Measurements from ENCODE around the gene ACTR3C. TPM values are rescaled to one million over a fixed set of nuclear protein-coding genes. Genes with fewer than 3 reads are reported as not detected.

The ACTR3C gene
- total and polyA plus RNA-seq, 2 of the 13 experiments (the other 11 are each of a cell fraction or from before 2014, with no cell fraction given): 3.8 to 7.5 TPM

GRCh38 chr7:150368884-150369747 is 45.8 kb upstream of the ACTR3C start (continued):
- TF ChIP-seq ZNF598 (CRISPR knock-in tag; IDR thresholded peaks at IDR 0.05; ENCODE audit: borderline replicate concordance) (no peak), CHD4 (IDR thresholded peaks at IDR 0.05; ENCODE audit: borderline replicate concordance, low read length) (no peak), JUN (CRISPR knock-in tag; IDR thresholded peaks at IDR 0.05) (no peak), ZNF496 (CRISPR knock-in tag; IDR thresholded peaks at IDR 0.05; ENCODE audit: insufficient replicate concordance) (no peak), HCFC1 (IDR thresholded peaks at IDR 0.05; ENCODE audit: low read depth, low read length) (no peak), FOXO1 (CRISPR knock-in tag; IDR thresholded peaks at IDR 0.05) (no peak), EZH2 (conservative IDR thresholded peaks at IDR 0.05; ENCODE audit: low read depth, low read length) (no peak), KLF6 (CRISPR knock-in tag; IDR thresholded peaks at IDR 0.05) (no peak), NCOA1 (CRISPR knock-in tag; IDR thresholded peaks at IDR 0.05) (no peak), PBX3 (CRISPR knock-in tag; IDR thresholded peaks at IDR 0.05; ENCODE audit: borderline replicate concordance) (no peak), ZNF225 (CRISPR knock-in tag; IDR thresholded peaks at IDR 0.05) (no peak), SAFB2 (CRISPR knock-in tag; IDR thresholded peaks at IDR 0.05; ENCODE audit: borderline replicate concordance, low read depth) (peak; percentile 87), ZNF75D (CRISPR knock-in tag; IDR thresholded peaks at IDR 0.05; ENCODE audit: borderline replicate concordance) (no peak), ATF4 (CRISPR knock-in tag; IDR thresholded peaks at IDR 0.05) (no peak), POGZ (CRISPR knock-in tag; IDR thresholded peaks at IDR 0.05) (0 out of 2 replicates have a peak, but pooled peaks have one; percentile 35), ZNF781 (CRISPR knock-in tag; IDR thresholded peaks at IDR 0.05; ENCODE audit: borderline replicate concordance, not compliant biosample characterization) (no peak), TRIM22 (IDR thresholded peaks at IDR 0.05) (no peak), ZNF136 (CRISPR knock-in tag; IDR thresholded peaks at IDR 0.05; ENCODE audit: low read depth) (no peak), ZNF720 (CRISPR knock-in tag; IDR thresholded peaks at IDR 0.05) (no peak), IKZF1 (IDR thresholded peaks at IDR 0.05) (no peak), PRPF4 (IDR thresholded peaks at IDR 0.05; ENCODE audit: low read depth, low read length, poor library complexity, severe bottlenecking) (peak; percentile 71), NR0B2 (CRISPR knock-in tag; IDR thresholded peaks at IDR 0.05) (no peak; the same call in 1 of the 2 replicates), ZFYVE20 (CRISPR knock-in tag; IDR thresholded peaks at IDR 0.05; ENCODE audit: borderline replicate concordance, low read depth) (no peak), IRF1 (CRISPR knock-in tag; IDR thresholded peaks at IDR 0.05; ENCODE audit: low read depth) (no peak), ZNF678 (CRISPR knock-in tag; IDR thresholded peaks at IDR 0.05) (no peak; the same call in 1 of the 2 replicates), SNRNP70 (IDR thresholded peaks at IDR 0.05; ENCODE audit: low read depth, low read length) (no peak)

Measured in HepG2 (cell line).